ENCODE results near the gene DAZAP1.
"Not testable (repeated sequence)": the region's sequence is repeated elsewhere in the genome, so short reads cannot be mapped to it uniquely, and the experiment has no call there.

The DAZAP1 gene

DNA sequence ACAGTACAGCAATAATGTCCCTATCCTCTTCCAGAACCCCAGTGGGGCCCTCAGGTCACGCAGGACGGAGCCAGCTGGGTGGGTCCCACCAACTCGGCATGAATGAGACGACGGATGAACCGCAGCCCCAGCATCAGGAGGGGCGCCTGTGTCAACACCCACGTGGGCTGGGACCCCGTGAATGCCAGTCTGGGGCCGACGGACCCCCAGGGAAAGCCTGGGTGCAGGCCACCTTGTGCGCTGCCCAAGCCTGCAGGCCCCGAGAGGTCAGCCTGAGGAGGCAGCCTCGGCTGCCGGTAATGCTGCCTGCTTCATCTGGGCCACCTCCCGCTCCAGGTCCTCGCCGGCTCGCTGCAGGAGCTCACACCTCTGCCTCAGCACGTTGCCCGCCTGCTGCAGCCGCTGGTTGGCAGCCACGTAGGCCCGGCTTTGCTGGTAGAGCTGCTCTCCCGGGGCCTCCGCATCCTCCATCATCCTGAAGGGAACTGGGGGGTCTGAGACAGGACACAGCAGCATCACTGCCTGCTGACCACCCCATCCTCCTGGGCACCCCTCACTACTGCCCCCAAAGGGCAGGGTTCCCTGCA, 67.5 kb downstream of the DAZAP1 start:
- no peak for DNase-seq

DNA sequence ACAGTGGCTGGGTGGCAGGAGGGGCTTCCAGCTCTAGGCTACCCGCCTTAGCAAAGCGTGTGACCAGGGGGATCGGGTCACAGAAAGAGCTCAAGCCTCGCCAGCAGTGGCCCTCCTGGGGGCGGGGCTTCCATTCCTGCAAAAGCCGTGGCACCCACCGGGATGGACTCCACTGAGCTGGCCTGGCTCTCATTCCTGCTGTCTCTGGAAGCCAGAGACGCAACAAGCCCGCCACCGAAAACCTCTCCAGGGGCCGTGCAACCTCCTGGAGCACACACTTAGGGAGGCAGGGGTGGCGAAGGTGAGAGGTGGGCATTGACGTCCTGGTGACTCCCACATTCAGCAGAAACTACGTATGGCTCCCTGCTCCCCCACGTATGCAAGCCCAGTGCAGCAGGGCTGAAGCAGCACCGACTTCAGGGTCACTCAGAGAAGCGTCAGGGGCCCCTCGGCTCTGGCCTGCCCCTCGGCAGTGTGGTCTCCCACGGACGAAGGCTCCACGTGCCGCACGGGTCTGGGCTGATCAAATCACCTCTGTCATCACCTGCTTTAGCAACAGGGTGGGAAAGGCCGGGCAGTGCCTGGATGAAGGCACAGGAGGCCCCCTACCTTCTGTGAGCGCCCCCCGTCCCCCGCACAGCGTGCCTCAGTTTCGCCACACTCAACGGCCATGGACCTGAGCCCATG, 68.5 kb downstream of the DAZAP1 start:
- DNase-seq = no peak

DNA sequence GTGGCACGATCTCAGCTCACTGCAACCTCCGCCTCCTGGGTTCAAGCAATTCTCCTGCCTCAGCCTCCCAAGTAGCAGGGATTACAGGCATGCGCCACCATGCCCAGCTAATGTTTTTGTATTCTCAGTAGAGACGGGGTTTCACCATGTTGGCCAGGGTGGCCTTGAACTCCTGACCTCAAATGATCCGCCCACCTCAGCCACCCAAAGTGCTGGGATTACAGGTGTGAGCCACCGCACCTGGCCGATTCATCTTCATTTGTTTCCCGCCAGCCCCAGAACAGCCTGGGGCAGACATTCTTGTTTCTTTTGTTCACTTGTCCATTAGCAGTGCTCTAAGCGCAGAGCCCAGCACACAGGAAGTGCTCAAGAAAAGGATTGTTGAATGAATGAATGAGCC, 69.7 kb downstream of the DAZAP1 start:
- not testable (repeated sequence) for DNase-seq

DNA sequence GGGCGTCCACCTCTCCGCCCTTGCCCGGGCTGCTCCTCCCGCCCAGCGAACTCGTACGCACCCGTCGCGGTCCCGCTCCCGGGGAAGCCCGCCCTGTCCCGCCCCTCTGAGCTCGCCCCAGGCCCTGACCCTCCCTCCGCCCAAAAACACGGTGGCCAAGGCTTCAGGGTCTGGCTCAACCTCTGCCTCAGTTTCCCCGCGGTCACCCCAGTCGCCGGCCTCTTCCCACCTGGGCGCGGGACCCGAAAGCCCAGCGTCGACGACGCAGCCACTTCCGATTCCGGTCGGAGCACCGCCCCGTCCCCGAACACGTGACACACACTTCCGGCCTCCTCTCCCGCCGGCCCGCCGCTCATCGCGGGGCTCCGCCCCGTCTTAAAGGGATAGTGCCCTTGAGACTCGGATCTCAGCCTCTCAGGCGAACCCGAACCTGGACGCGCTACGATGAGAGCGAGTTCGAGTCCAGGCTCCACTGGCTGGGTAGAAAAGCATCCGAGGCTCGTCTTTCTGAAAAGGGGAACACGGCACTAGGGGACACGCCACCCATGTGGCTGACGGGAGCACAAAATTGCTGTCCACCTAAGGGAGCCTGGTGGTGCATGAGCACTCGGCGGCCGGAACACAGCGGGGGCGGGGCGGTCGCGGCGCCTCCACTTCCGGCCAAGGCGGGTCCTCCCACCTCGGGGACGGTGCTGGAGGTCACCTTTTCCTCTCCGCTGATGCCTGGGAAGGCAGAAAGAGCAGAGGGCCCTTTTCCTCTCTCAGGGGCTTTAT, 71.7 kb downstream of the DAZAP1 start, which contains the start of gene C19orf25:
TSS of gene C19orf25 (minus strand) at position 282 of the 774 bp plus-strand sequence. CDS start 312 bp downstream, outside the sequence.
- peak; percentile 92 to 93 for DNase-seq

GRCh38 chr19:1481224-1481892, 74.0 kb downstream of the DAZAP1 start:
- no peak for DNase-seq

GRCh38 chr19:1481893-1482360, 74.5 kb downstream of the DAZAP1 start:
- no peak for DNase-seq

- no peak for DNase-seq
Measured at GRCh38 chr19:1482361-1483130, 75.2 kb downstream of the DAZAP1 start.

DNA sequence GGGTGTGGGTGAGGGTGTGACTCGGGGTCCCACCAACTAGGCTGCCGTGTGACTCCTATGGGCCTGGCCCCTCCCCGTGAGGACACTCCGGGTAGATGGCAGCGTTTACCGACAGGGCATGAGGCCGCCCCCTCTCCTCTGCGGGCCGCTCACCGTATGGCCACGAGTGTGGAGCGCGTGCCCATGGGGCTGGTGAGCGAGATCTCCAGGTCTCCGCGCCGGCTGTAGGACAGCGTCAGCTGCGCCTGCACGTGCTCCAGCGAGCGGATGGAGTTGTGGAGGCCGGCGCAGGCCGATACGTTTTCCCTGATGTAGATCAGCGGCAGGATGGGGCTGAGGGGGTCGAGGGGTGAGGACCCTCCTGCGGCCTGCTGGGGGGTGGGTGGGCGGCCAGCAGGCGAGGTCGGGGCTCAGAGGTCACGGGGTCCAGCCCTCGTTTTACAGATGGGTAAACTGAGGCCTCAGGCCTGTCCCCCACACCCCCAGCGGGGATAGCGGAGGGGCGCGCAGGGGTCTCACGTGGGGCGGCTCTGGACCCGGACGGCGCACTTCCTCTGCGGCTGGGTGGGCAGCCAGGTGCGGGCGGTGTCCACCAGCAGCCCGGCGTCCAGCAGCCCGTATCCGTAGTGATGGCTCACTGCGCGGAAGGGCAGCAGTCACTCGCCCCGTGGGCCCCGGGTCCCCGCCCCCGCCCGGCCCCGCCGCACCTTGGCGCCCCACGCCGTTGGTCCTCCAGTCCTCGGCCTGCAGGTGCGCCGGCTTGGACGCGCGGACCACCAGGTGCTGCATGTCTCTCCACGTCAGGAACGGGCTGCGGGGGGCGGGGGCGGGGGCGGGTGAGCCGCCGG, 76.0 kb downstream of the DAZAP1 start:
- no peak for DNase-seq

- no peak for DNase-seq
Measured at GRCh38 chr19:1483979-1484428, 76.6 kb downstream of the DAZAP1 start.

Data from CD4-positive, alpha-beta T cell treated with Interleukin-4 for 1 hour (primary cell).